Measurements from ENCODE around the gene TLE5.

DNA sequence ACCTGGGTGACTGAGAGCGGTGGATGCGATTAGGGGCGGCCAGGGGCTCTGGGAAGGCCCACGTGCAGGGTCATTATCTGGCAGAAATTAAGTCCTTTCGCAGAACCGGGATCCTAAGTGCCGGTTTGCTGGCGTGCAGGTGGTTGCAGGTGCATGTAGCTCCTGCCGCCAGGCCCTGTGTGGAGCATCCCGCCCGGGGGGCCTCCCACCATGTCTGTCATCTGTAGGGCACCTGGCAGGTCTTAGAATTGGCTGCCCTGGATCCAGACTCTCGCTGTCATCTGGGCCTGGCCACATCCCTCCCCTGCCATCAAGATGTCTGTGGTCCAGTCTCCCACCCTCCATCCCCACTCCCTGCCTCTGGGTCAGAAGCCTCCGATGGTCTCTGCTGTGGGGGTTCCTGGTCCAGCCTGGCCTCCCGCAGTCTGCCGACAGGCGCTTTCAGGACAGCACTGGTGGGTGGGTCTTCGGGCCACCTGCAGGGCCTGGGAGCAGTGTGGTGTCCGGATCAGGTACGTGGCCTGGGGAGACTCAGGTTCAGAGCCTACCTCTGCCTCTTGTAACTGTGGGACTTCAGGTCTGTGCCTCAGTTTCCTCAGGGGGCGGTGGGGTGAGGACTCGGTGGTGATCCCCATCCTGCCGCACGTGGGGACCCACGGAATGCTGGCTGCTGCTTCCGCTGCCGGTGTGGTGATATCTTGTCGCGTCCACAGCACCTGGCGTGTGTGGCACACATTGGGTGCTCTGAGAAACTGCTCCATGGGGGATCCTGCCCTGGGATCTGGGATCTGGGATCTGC, 37.3 kb upstream of the TLE5 start:
- TF ChIP-seq CTCF (IDR thresholded peaks at IDR 0.05) (no peak), POLR2AphosphoS5 (IDR thresholded peaks at IDR 0.05) (no peak)

Data from upper lobe of left lung (tissue), 4 donors.